Mucosa of gallbladder (tissue), 1 donor: ENCODE results near the gene KDM1B. TPM values are rescaled to one million over a fixed set of nuclear protein-coding genes. Genes with fewer than 3 reads are reported as not detected.
"Not testable (repeated sequence)": the region's sequence is repeated elsewhere in the genome, so short reads cannot be mapped to it uniquely, and the experiment has no call there.

ENCODE experiments used
- DNase-seq: peaks from one replicate; pipeline ENCODE4 v3.0.0-alpha.2; 2020; ENCODE audit warnings: low spot score
- total RNA-seq: library from RNA; stranded (reverse); gene quantifications from one replicate; pipeline ENCODE4 v1.2.1, GENCODE V29; 2021
- donor health status: DM: no; HTN: no; CAD: no.

Gene KDM1B
- total RNA-seq, 1 donor from 2014 or later = 22.6 TPM

GRCh38 chr6:18189196-18189595 is 34.0 kb downstream of the KDM1B start:
- DNase-seq = no peak

DNA sequence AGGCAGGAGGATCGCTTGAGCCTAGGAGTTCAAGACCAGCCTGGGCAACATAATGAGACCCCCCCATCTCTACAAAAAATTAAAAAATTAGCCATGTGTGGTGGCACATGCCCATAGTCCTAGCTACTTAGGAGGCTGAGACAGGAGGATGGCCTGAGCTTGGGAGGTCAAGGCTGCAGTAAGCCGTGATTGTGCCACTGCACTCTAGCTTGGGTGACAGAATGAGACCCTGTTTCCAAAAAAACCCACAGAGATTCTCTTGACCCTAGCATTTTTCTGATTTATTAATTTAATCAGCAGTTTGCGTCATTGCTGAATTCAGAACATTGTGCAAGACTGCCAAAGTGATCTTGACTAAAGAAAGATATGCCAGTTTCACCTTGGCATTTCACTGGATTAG is 36.8 kb downstream of the KDM1B start:
- DNase-seq = no peak

GRCh38 chr6:18203786-18204185 is 48.6 kb downstream of the KDM1B start:
- DNase-seq = no peak

GRCh38 chr6:18204691-18205090 is 49.5 kb downstream of the KDM1B start:
- no peak for DNase-seq

DNA sequence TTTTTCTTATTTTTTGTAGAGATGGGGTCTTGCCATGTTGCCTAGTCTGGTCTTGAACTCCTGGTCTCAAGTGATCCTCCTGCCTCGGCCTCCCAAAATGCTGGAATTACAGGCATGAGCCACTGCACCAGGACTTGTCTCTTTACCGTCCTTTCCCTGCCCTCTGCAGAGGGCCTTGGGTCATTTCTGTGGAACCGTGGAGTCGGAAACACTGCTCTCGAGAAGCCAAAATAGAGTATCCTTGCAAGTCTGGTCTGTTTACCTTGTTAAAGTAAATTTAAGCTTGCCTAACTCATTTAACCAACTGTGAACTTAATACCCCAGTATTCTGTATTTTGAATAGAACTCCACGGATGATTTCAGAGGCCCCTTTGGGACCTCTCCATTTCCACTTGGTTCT is 51.4 kb downstream of the KDM1B start:
- DNase-seq = no peak

- peak; percentile 56 for DNase-seq
Measured at GRCh38 chr6:18207438-18207837, 52.2 kb downstream of the KDM1B start.

DNA sequence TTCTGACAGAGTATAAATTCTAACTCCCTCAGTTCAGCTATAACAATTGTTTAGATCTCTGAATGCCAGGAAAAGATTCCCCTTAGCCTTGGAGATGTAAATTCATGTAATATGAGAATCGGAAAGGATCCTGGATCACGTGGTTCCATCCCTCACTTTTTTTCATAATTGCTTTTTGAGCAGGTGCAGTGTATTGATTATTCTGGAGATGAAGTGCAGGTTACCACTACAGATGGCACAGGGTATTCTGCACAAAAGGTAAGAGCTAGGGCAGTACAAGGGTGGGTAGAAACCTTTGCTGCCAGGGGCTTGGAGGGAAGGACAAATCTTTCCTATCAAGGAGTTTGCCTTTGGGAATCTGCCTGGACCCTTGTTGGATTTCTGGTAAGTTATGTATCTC is 52.7 kb downstream of the KDM1B start:
- DNase-seq = no peak

DNA sequence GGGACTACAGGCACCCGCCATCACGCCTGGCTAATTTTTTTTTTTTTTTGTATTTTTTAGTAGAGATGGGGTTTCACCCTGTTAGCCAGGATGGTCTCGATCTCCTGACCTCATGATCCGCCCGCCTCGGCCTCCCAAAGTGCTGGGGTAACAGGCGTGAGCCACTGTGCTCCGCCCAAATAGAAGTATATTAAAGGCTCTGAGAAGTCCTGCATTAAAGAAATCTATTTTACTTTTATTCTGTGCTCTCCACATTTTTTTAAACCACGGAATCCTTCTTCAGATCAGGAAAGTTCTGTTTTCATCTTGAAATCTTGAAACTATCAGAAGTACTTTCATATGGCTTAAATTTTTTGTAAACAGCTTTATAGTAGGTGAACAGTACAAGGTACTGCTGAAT is 53.6 kb downstream of the KDM1B start:
- not testable (repeated sequence) for DNase-seq

DNA sequence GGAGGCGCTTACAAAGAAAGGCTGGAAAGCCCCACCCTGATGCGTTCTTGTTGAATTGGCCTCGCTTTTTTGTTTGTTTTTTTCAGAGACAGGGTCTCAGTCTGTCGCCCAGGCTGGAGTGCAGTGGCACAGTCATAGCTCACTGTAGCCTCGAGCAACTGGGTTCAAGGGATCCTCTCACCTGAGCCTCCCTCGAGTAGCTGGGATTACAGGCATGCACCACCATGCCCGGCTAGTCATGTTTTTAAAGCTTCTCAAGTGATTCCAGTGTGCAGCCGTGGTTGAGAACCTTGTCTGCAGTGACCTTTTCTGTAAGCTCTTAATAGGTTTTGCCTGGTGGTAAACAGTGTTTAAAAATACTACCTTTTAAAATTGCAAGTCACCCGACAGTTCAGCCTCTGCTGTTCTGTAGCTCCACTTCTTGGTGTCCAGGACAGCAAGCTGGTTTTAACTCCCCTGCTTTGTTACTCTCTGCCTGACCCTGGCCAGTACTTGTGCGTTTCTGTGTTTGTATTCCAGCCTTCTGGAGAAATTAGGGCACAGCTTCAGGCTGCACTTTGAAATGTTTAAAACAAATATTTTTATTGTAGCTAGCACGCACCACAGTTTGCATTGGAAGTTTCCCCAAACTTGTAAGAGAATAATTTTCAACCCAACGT is 54.4 kb downstream of the KDM1B start:
- no peak for DNase-seq

- DNase-seq = no peak
Measured at GRCh38 chr6:18210707-18211106, 55.5 kb downstream of the KDM1B start.

GRCh38 chr6:18211338-18211737 is 56.1 kb downstream of the KDM1B start:
- DNase-seq = no peak

- no peak for DNase-seq
Measured at GRCh38 chr6:18212231-18212630, 57.0 kb downstream of the KDM1B start.

GRCh38 chr6:18213439-18213838 is 58.2 kb downstream of the KDM1B start:
- no peak for DNase-seq

GRCh38 chr6:18214003-18214402 is 58.8 kb downstream of the KDM1B start:
- no peak for DNase-seq

GRCh38 chr6:18215436-18215835 is 60.2 kb downstream of the KDM1B start:
- no peak for DNase-seq

DNA sequence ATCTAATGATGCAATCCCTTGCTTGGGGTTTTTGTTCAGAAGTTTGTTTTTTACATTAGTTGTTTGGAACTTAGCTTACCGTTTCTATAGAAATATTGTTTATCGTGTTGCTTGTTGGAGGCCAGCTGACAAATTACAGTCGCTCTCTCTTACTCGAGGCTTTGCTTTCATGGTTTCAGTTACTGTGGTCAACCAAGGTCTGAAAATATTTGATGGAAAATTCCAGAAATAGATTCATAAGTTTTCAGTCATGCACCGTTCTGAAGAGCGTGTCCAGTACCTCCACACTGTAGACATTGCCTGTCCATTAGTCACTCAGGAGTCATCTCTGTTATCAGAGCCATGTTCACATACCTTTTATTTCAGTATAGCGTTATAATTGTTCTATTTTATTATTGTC is 61.2 kb downstream of the KDM1B start:
- DNase-seq = no peak

- no peak for DNase-seq
Measured at GRCh38 chr6:18218233-18218632, 63.0 kb downstream of the KDM1B start.

DNA sequence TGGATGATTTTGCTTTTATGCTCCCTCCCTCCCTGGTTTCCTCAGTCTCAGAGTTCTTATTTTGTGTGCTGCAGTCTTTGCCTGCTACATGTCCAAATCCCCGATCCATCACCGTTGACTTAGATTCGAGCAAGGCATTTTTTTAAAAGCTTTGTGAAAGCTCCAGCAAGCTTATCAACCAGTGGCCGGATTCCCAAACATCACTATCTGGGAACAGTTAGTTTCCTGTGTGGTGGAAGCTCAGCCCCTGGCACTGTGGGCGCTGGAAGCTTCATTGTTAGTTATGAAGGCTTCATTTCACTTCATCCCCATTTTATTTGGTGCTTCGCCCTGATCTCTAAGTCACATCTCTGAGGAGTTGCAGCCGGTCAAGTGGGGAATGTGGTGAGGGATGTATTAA is 64.4 kb downstream of the KDM1B start:
- no peak for DNase-seq

- DNase-seq = no peak
Measured at GRCh38 chr6:18221288-18221615, 66.0 kb downstream of the KDM1B start.

- DNase-seq = not testable (repeated sequence)
Measured at GRCh38 chr6:18226451-18227105, 71.4 kb downstream of the KDM1B start.

GRCh38 chr6:18227166-18227565 is 71.9 kb downstream of the KDM1B start:
- not testable (repeated sequence) for DNase-seq

DNA sequence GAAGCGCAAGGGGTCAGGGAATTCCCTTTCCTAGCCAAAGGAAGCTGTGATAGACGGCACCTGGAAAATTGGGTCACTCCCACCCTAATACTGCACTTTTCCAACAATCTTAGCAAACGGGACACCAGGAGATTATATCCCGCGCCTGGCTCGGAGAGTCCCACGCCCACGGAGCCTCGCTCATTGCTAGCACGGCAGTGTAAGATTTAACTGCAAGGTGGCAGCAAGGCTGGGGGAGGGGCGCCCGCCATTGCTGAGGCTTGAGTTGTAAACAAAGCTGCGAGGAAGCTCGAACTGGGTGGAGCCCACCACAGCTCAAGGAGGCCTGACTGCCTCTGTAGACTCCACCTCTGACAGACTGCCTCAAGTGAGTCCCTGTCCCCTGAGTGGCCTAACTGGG is 73.4 kb downstream of the KDM1B start:
- DNase-seq = not testable (repeated sequence)

GRCh38 chr6:18231856-18232255 is 76.6 kb downstream of the KDM1B start:
- DNase-seq = not testable (repeated sequence)

DNA sequence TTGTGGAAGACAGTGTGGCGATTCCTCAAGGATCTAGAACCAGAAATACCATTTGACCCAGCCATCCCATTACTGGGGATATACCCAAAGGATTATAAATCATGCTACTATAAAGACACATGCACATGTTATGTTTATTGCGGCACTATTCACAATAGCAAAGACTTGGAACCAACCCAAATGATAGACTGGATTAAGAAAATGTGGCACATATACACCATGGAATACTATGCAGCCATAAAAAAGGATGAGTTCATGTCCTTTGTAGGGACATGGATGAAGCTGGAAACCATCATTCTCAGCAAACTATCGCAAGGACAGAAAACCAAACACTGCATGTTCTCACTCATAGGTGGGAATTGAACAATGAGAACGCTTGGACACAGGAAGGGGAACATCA is 78.5 kb downstream of the KDM1B start:
- not testable (repeated sequence) for DNase-seq
